ENCODE data around the gene VSNL1.
A peak's percentile ranks its signal among the peaks of the same experiment; 100 is the strongest.

VSNL1 gene

GRCh38 chr2:17648581-17648980 lies 108.1 kb downstream of the VSNL1 start:
- no peak for DNase-seq

- DNase-seq, result peak; percentile 6 to 26
Observed at GRCh38 chr2:17649026-17649425, 108.5 kb downstream of the VSNL1 start.

GRCh38 chr2:17652681-17653394 lies 112.3 kb downstream of the VSNL1 start:
- DNase-seq, result no peak

GRCh38 chr2:17657759-17658158 lies 117.3 kb downstream of the VSNL1 start:
- DNase-seq, result no peak

GRCh38 chr2:17658251-17658843 lies 117.9 kb downstream of the VSNL1 start:
- DNase-seq, result no peak

- DNase-seq, result no peak
Observed at GRCh38 chr2:17660219-17660618, 119.7 kb downstream of the VSNL1 start.

- no peak for DNase-seq
Observed at GRCh38 chr2:17661460-17661859, 121.0 kb downstream of the VSNL1 start.

- DNase-seq, result no peak
Observed at GRCh38 chr2:17662723-17663122, 122.2 kb downstream of the VSNL1 start.

- DNase-seq, result no peak
Observed at GRCh38 chr2:17664534-17664933, 124.0 kb downstream of the VSNL1 start.

GRCh38 chr2:17667898-17668297 lies 127.4 kb downstream of the VSNL1 start:
- DNase-seq, result no peak

GRCh38 chr2:17672583-17673317 lies 132.3 kb downstream of the VSNL1 start:
- no peak for DNase-seq

GRCh38 chr2:17674817-17675216 lies 134.3 kb downstream of the VSNL1 start:
- DNase-seq, result no peak

- DNase-seq, result no peak
Observed at GRCh38 chr2:17680119-17680518, 139.6 kb downstream of the VSNL1 start.

- DNase-seq, result no peak
Observed at GRCh38 chr2:17682098-17682857, 141.8 kb downstream of the VSNL1 start.

- no peak for DNase-seq
Observed at GRCh38 chr2:17683981-17684380, 143.5 kb downstream of the VSNL1 start.

GRCh38 chr2:17688600-17688999 lies 148.1 kb downstream of the VSNL1 start:
- DNase-seq, result no peak

- DNase-seq, result no peak
Observed at GRCh38 chr2:17689010-17689409, 148.5 kb downstream of the VSNL1 start.

GRCh38 chr2:17690776-17691175 lies 150.3 kb downstream of the VSNL1 start:
- DNase-seq, result no peak

Measured in NCI-H526 (cell line).